ENCODE results near the gene DMD. TPM values are rescaled to one million over a fixed set of nuclear protein-coding genes. Genes with fewer than 3 reads are reported as not detected.
"Not testable (repeated sequence)": the region's sequence is repeated elsewhere in the genome, so short reads cannot be mapped to it uniquely, and the experiment has no call there.

DMD gene
- total RNA-seq, 1 donor from 2014 or later, result 6.7 TPM

DNA sequence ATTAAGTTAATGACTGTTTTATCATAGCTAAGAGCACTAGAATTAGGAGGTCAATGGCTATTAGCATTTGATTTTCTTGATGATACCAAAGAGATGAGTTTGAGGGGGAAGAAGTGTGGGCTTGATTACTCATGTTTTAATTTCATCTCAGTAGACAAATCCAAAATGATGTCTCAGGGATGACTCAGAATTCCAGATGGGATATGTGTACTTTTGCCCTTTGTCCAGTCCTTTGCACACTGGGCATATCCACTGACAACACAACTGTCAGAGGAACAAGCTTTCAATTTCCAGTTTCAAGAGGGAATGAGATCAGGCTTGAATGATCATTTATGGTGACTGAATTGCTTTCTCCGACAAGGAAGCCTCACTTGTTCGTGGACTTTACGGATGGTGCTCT lies 1814.2 kb downstream of the DMD start:
- no peak for DNase-seq (ENCODE audit: extremely low read depth, low read depth, low spot score)

DNA sequence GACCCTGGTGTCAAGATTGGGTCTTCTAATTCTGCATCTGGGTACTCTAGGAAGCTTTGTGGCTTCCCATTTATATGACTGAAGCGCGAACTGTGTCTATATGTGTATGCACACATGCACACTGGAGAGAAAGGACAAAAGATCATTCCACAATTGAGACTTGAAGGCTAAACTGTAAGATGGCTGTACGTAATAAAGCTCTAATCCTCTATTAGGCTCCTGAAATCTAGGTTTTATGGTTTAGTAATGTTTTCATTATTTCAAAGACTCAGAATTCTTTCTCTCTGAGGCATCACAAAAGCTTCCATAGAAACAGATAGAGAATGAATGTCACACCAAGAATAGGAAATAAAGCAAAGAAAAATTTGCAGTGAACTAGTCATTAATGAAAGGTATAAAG lies 1818.8 kb downstream of the DMD start:
- DNase-seq (ENCODE audit: extremely low read depth, low read depth, low spot score), result no peak

DNA sequence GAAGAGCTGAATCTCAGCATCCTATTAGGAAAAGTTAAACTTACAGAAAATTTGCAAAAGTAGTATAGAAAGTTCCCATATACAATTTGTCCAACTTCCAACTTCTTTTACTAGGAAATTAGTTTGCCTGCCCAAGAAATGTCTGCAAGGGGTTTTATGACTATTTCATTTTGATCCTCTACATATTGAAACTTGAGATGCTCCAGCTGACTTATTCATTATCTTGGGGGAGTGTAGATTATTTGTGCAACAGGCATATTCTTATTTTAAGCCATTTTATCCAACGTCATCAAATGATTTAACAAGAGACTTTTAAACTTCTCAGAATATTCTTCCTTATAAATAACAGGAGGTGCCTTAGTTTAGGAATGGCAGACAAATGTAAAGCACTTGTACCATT lies 1822.4 kb downstream of the DMD start:
- DNase-seq (ENCODE audit: extremely low read depth, low read depth, low spot score), result no peak

DNA sequence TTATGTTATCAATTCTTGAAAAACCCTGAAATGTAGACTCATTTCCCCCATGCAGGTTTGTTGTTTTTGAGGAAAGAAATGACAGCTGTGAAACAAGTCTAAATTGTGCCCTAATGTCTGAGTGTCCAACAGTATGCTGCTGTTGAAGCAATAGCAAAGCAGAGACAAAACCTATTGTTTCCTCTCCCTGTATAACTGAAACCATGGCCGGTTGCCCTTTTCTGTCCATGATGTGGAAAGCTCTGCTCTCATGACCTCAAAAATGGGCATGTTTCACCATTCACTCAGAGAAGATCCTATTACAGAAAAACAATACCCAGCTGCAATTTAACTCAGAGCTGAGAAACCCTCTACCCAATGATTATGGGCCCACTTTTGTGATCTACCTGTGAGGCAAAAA lies 1826.9 kb downstream of the DMD start:
- no peak for DNase-seq (ENCODE audit: extremely low read depth, low read depth, low spot score)

DNA sequence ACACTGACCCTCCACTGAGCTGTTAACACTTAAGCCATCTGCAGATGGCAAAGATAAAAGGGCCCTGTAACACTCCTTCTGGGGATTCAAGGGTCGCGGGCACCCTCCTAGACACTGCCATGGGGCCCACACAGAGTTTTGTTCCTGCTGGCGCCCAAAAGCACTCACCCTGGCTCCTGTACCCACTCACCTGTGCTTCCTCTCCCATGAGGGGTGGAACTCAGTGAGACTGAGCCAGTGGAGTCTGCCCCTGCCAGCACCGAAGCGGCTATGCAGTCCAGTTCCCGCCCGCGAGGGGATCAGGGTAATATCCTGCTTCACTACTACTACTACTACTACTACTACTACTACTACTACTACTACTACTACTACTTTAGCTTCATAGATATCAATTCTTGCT lies 1827.4 kb downstream of the DMD start:
- no peak for DNase-seq (ENCODE audit: extremely low read depth, low read depth, low spot score)

DNA sequence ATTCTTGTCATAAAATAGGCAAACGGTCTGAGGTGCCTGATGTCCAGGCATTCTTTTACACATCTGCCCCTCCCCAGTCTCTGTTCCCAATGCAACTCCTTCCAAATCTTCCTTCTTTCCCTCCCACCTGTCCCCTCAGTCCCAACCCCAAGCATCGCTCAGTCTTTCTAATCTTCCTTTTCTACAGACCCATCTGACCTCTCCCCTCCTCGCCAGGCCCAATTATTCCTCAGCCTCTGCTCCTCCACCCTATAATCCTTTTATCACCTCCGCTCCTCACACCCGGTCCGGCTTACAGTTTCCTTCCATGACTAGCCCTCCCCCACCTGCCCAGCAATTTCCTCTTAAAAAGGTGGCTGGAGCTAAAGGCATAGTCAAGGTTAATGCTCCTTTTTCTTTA lies 1832.4 kb downstream of the DMD start:
- DNase-seq (ENCODE audit: extremely low read depth, low read depth, low spot score), result not testable (repeated sequence)

DNA sequence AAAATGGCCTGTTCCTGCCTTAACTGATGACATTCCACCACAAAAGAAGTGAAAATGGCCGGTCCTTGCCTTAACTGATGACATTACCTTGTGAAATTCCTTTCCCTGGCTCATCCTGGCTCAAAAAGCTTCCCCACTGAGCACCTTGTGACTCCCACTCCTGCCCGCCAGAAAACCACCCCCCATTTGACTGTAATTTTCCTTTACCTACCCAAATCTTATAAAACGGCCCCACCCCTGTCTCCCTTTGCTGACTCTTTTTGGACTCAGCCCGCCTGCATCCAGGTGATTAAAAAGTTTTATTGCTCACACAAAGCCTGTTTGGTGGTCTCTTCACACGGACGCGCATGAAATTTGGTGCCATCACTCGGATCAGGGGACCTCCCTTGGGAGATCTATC lies 1833.5 kb downstream of the DMD start:
- not testable (repeated sequence) for DNase-seq (ENCODE audit: extremely low read depth, low read depth, low spot score)

DNA sequence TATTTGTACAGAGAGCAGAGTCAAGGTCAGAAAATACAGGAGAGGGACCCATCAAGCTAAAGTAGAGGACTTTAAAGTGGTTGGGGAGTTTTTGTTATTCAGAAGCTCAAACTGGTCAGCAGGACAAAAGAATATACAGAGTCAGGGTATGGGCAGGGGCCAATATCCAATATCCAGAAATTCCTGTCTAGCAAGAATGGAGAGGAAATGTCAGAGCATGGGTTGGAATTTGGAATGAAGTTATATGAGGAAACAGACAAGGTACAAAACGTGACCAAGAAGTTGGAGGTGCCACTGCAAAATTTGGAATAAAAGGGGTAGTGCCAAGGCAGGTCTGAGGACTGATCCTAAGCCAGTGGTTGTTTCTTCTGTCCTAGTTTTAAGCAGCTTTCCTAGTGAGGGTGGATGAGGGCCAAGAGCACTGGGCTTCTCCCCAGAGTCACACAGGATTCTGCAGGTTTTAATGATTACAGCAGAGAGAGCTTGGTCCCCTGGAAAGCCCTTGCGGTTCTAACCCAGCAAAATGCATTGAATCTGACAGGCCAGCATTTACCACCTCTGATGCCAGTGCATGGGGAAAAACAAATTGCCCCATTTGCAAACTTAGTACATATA lies 1834.8 kb downstream of the DMD start:
- no peak for DNase-seq (ENCODE audit: extremely low read depth, low read depth, low spot score)

DNA sequence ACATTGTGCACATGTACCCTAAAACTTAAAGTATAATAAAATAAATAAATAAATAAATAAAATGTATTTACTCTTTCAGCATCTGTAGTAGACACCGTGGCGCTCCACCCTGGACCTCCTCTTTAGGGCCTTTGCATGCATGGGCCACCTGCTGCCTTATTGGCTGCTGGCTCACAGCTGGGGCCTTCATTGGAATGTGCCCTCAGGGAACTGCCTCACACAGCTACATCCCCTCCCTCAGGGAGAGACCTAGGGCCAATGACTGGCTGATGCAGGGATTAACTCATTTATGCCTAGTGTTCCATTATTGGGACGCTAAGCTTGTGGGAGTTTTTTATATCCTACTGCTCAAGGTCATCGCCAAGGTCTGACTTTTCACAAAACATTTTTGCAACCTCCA lies 1836.6 kb downstream of the DMD start:
- no peak for DNase-seq (ENCODE audit: extremely low read depth, low read depth, low spot score)

DNA sequence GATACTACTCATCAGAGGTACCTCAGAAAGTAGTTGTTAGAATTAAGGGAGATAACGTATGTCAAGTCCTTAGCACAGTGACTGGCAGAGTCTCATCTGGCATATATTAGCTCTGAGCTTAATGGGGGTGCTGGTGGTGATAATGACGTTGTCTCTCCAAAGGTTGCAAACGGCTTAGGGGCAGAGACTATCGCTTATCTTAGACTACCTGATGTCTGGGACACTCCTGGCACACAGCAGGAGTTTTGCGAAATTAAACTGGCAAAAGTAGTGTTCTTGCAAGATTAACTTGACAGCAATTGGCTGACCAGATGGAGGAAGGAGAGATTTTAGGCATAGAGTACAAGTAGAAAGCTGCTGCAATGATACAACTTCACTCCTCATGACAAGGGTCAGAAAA lies 1839.4 kb downstream of the DMD start:
- no peak for DNase-seq (ENCODE audit: extremely low read depth, low read depth, low spot score)

DNA sequence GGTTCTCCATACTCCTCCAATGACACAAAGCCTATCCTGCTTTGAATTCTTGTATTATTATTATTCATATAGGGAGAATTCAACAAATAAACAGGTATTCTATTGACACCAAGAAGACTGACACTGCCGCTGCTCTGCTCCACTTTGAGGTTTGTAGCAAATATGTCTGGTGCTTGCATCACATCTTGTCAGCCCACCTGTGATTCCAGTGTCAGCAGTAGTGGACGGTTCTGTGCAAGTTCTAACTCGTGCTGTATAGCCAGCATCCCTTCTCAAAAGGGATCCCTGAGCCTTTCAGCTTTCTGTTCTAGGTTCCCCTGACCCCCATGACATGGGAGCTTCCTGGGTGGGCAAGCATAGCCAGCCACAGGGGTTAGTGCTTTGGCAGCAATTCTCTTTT lies 1843.5 kb downstream of the DMD start:
- no peak for DNase-seq (ENCODE audit: extremely low read depth, low read depth, low spot score)

DNA sequence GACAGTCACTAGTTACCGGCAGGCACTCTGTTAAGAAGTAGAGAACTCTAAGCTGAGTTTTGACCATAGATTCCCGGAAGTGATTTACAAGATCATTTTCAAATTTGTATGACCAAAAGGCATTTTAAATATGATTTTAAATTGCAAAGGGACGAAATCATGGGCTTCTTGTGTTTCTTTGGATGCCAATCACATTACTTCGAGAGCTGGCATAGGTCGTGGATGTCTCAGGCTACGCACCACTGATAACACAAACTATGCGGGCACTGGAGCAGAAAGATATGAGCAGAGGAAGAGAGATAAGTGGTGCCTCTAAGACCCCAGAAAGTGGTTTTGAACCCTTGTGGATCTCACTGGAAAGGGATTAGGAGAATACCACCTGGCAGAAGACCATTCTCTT lies 1845.3 kb downstream of the DMD start:
- DNase-seq (ENCODE audit: extremely low read depth, low read depth, low spot score), result no peak

DNA sequence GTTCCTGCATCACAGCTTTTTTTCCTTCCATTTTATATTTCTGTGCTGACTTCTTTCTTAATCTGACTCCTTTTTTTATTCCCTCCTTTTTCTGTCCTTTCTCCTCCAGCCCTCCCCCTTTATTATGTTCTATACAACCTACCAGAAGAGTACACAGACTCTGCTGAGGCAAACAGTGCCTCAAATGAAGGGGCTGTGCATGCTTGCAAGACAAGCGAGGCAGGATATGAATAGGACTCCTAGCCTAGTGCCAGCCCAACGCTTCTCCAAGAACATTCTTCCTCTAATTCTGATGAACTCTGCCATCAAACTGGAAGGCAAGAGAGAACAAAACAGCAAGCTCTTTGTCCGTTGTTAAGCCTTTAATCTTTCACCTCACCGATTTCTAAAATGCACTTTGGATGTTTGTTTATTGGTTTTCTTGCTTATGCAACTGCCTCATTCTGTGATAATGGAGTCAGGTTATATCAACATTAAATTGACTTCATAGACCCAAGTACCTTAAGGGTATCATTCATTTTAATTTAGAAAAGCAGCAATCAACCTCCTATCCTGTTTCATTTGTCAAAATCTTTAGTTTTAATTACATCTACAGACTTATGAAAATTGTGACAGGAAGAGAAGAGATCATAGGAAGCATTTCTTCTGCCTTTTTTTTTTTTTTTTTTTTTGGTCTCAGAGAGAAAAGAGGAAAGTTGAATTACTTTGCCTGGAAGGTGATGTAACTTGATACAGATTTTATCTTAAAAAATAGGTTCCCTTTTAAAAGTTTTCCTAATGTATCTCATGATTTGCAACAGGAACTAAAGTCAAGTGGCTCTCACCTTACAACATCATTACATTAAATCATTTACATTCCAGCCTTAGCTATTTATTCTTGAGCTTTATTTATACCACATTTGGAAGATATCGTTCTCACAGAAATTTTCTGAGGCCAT lies 1854.8 kb downstream of the DMD start:
- DNase-seq (ENCODE audit: extremely low read depth, low read depth, low spot score), result no peak

DNA sequence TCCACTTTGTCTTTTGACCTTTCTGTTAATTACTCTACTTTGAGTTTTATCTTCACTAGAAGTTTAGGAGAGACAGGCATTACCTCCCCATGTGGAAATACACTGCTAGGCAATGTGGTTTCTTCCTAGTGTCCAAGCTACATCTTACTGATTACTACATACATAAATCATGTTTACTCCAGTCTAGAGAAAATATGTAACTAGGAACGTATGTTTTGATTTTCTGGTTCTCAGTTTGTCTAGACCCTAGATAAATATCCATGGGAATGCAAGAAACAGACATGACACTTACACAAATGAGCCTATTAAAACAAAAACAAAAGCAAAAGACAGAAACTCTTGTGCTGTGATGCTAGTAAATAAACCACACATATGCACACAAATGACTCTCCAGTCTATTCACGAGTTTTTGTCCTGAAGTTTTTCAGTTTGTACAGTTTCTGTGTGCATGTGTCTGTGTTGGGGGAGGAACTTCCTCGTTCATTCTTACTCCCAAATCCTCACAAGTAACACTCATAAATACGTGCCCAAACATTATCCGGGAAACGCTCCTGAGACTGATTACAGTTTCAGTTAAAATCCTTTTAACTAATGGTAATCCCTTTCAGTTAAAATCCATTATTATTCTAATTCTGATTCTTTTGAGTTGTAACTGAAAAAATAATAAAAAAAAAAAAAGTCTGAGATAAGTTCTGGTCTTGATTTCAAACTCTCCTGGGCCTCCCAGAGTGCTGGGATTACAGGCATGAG lies 1856.0 kb downstream of the DMD start:
- DNase-seq (ENCODE audit: extremely low read depth, low read depth, low spot score), result no peak

DNA sequence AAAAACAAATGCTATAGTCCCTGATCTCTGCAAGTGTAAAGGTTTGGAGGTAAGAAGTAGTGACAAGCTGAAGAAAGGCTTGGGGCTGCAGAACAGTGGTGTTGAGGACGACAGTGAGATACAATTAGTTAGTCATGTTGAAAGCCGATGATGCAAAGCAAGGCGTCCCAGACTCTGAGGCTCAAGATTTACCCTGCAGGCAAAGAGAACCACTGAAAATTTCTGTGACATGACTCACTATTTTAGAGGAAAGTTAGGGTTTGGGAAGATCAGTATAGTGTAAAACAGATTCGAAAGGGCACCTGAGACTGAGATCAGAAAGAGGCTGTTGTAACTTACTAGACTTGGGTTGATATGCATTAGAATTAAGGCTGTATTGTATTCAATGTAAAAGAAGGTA lies 1858.3 kb downstream of the DMD start:
- no peak for DNase-seq (ENCODE audit: extremely low read depth, low read depth, low spot score)

DNA sequence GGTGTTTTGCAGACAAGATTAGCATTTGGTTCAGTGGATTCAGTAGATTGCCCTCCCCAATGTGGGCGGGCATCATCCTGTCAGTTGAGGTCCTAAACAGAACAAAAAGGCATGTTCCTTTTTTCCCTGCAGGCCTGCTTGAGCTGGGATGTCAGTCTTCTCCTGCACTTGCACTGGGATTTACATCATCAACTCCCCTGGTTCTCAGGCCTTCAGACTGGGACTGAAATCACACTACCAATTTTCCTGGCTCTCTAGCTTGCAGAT lies 1860.6 kb downstream of the DMD start:
- DNase-seq (ENCODE audit: extremely low read depth, low read depth, low spot score), result no peak

DNA sequence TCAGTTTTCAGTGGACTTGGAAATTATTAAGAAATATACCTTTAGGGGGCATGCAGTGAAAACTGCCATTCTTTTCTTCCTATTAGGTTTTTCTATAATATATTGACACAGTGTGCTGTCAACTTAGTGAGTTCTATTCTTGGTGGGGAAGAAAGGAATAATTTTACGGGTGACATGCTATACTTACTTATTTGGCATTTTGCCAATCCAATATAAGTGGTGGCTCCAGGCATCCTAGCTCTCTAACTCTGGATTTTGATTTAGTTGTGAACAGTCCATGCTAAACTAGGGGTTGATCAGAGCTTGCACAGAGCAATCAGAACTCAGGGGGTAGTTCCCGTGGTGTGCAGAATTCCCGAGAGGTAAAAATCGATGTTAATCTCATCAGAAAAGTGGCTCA lies 1861.8 kb downstream of the DMD start:
- DNase-seq (ENCODE audit: extremely low read depth, low read depth, low spot score), result no peak

DNA sequence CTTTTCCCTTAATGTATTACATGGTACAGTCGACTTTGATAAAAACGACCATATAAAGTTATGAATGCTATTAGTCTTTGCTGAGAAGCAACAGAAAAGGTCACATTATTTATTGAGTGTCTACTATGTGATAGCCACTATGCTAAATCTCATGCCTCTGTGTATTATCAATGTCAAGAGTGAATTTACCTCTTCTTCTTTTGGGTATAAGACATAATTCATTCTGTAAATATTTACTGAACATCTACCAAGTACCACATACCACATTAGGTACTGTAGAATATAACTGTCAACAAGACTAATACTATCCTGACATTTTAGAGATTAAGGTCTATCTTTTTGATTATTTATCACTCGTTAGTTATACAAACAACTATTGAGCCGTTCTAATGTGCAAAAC lies 1870.8 kb downstream of the DMD start:
- DNase-seq (ENCODE audit: extremely low read depth, low read depth, low spot score), result no peak

DNA sequence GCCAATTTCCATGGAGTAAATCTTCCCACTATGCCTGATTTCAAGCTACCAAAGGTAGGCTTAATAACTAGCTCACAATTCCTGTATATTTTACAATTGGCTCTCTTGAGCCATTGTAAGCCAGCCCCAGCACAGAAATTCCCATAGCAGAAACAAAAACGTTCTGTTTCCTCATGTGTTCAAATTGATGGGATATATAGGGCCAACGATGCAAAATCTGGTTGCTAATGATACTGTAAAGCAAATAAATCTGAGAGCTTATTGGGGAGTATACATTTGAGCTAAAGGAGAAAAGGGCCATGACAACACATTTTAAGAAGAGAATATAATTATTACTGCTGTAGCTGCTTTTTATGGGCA lies 1872.4 kb downstream of the DMD start:
- no peak for DNase-seq (ENCODE audit: extremely low read depth, low read depth, low spot score)

DNA sequence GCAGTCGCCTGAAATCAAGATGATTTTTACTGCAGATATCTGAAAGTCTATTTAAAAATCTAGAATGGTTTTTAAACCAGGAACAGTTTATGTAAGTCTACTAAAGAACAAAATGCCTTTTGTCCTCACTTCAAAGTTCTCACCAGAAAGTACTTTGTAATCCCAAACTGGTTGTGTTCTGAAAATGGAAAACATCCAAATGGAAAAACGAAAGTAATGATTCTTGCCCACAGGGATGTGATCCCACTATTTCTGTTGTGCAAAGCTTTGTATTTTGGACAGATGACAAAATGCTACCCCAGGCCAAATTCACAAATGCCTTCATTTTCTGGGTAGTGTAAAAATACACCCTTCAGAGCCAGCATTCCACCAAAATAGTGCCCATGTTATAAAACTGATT lies 1874.0 kb downstream of the DMD start:
- no peak for DNase-seq (ENCODE audit: extremely low read depth, low read depth, low spot score)

DNA sequence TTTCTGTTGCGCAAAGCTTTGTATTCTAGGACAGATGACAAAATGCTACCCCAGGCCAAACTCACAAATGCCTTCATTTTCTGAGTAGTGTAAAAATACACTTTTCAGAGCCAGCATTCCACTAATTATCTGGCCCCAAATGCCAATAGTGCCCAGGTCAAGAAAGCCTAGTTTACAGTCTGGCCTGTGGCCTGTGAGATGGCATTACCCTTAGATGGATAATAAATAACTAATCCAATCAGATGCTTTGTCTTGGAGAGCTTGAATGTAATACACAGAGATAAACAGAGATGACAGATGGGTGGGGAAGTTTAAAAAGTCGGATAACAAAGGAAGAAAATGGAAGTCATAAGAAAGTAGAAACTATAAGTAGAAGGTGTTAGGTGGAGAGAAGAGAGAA lies 1874.9 kb downstream of the DMD start:
- no peak for DNase-seq (ENCODE audit: extremely low read depth, low read depth, low spot score)

DNA sequence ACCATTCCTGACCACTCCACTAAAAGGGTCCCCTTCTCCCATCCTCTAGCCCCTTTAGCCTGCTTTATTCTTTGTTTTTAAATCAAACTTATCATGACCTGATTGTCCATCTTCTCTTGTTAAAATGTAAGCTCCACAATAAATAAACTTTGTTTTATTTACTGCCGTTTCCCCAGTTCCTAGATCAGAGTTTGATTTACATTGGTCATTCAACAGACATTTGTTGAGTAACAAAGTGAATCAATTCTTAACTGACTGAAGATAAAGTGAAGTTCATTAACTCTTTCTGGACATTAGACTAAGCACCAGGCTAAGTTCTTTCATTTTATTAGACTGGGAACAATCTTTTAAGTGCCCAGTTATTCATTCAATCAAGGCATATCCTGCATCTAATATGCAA lies 1876.4 kb downstream of the DMD start:
- DNase-seq (ENCODE audit: extremely low read depth, low read depth, low spot score), result no peak
